H1 (cell line): ENCODE results near the gene ATP5PB. TPM values are rescaled to one million over a fixed set of nuclear protein-coding genes. Genes with fewer than 3 reads are reported as not detected.

ENCODE experiments used
- CHD7 ChIP-seq: fragments of 300-600 bp; sonication (generic); IDR thresholded peaks from 2 replicates; pipeline ENCODE4 v1.7.1; 2012; ENCODE audit warnings: low read length, moderate library complexity, mild to moderate bottlenecking, inconsistent platforms; ENCODE audit not compliant: insufficient replicate concordance
- EGR1 ChIP-seq: IDR thresholded peaks from 2 replicates; pipeline ENCODE4 v1.6.1; 2011; ENCODE audit warnings: low read depth, low read length, borderline replicate concordance
- EP300 ChIP-seq, 2 experiments: IDR thresholded peaks; 1 replicate in 1 of 2; 2 replicates in 1 of 2; pipeline ENCODE4 v1.6.1; 2011 to 2012; ENCODE audit warnings: low read depth in 2 of 2, low read length in 2 of 2, mild to moderate bottlenecking in 2 of 2, borderline replicate concordance in 1 of 2, inconsistent platforms in 1 of 2, moderate library complexity in 1 of 2
- KDM4A ChIP-seq: IDR thresholded peaks from one replicate; pipeline ENCODE4 v1.7.1; 2012; ENCODE audit warnings: low read depth, mild to moderate bottlenecking, moderate library complexity, low read length, inconsistent platforms; ENCODE audit not compliant: severe bottlenecking
- RAD21 ChIP-seq, 2 experiments: IDR thresholded peaks in 1 of 2; conservative IDR thresholded peaks in 1 of 2; 2 replicates each; pipeline ENCODE4 v1.6.1; 2011; ENCODE audit warnings: low read depth in 2 of 2, low read length in 2 of 2, improper control_type of control experiment in 1 of 2, inconsistent platforms in 1 of 2, mild to moderate bottlenecking in 1 of 2, moderate library complexity in 1 of 2
- polyA plus RNA-seq, 7 experiments: library from polyadenylated mRNA; depleted of rRNA in 3 of 7; stranded (reverse) in 5 of 7; unstranded in 2 of 7; fragments of >200 nt in 5 of 7; fragments of 200-250 nt in 2 of 7; gene quantifications; 1 replicate in 5 of 7; 2 replicates in 1 of 7; 4 replicates in 1 of 7; pipeline versions ENCODE4 v1.2.1 to v1.2.3, GENCODE V29; 2011 to 2013; ENCODE audit warnings: missing spikeins in 2 of 7, mixed read lengths in 2 of 7
- total RNA-seq: library from RNA; stranded (reverse); fragmentation: NEBNext Ultra II Directional; extraction: Animal tissue kit (Norgen Biotek cat#: 25700); gene quantifications from 2 replicates; pipeline ENCODE4 v1.2.1, GENCODE V29; 2021

ATP5PB gene
- total and polyA plus RNA-seq, 2 of the 8 experiments (the other 6 are each of a cell fraction or from before 2014, with no cell fraction given) = 232 to 262 TPM

- TF ChIP-seq CHD7 = no peak
- TF ChIP-seq EP300 (IDR thresholded peaks at IDR 0.05; ENCODE audit: borderline replicate concordance in 1 of 2, low read depth in 2 of 2, low read length in 2 of 2) = no peak
- TF ChIP-seq KDM4A = no peak
- no peak for TF ChIP-seq RAD21 (IDR thresholded peaks at IDR 0.05 in 1 of 2, conservative IDR thresholded peaks at IDR 0.05 in 1 of 2; ENCODE audit: low read depth in 2 of 2, low read length in 2 of 2)
- TF ChIP-seq EGR1 = no peak
- TF ChIP-seq, all 59 proteins: peak for 0
Observed at GRCh38 chr1:111487133-111487532, 37.9 kb downstream of the ATP5PB start (continued).
